K562 (cell line): ENCODE data around the gene CMTM4. TPM values are rescaled to one million over a fixed set of nuclear protein-coding genes. Genes with fewer than 3 reads are reported as not detected.

Source experiments
- ATAC-seq: fragments of 200-7000 bp; cut with Tn5 transposase; 3 replicates; pipeline ENCODE4 v1.9.1; 2020; ENCODE audit warnings: moderate library complexity
- BruUV-seq: library from RNA; stranded (reverse); fragments of 400-500 nt; replicated peaks from 2 replicates; lab custom pipeline; 2021; lab: Mats Ljungman, UMichigan
- CTCF ChIA-PET: fragments of 300-600 bp; formaldehyde crosslinking; extraction: SDS; loops from one replicate; lab custom pipeline; 2021; ENCODE audit warnings: low intra/inter-chr PET ratio; lab: Yijun Ruan, JAX
- POLR2A ChIA-PET: fragments of 300-600, 350-650 bp; sonication (Branson Sonifier 250); formaldehyde crosslinking; extraction: SDS; loops from one replicate; lab custom pipeline; 2021; ENCODE audit warnings: antibody characterized with exemption, inconsistent platforms; lab: Yijun Ruan, JAX
- DNase-seq, 4 experiments: peaks; one replicate each; pipeline versions ENCODE4 v3.0.0 to v3.0.0-alpha.2; 2011 to 2018; ENCODE audit warnings: low spot score in 3 of 4, mixed read lengths in 3 of 4; ENCODE audit errors: extremely low read depth in 1 of 4
- FAIRE-seq: peaks from 2 replicates; lab custom pipeline; 2011; peaks lifted over from hg19 to GRCh38; lab: Jason Lieb, UNC
- H2AFZ ChIP-seq: 2 replicates; pipeline ENCODE4 v1.6.0; 2011; ENCODE audit warnings: low read depth, low read length, control low read depth, inconsistent platforms
- H3K27ac ChIP-seq: fragments of 200-600 bp; 3 replicates; pipeline ENCODE4 v1.8.0; 2011; ENCODE audit warnings: low read depth, mild to moderate bottlenecking, control low read depth, inconsistent platforms, low read length, moderate library complexity, mixed read lengths; ENCODE audit errors: extremely low read depth
- H3K27me3 ChIP-seq, 2 experiments: fragments of 300-600 bp in 1 of 2; 2 replicates in 1 of 2; 3 replicates in 1 of 2; pipeline versions ENCODE4 v1.6.0 to v1.8.0; 2011; ENCODE audit warnings: inconsistent platforms in 2 of 2, low read length in 2 of 2, mild to moderate bottlenecking in 1 of 2, mixed read lengths in 1 of 2, moderate library complexity in 1 of 2; ENCODE audit not compliant: control insufficient read depth in 2 of 2, insufficient read depth in 2 of 2
- H3K36me3 ChIP-seq: fragments of 300-600 bp; 3 replicates; pipeline ENCODE4 v1.8.0; 2011; ENCODE audit warnings: mild to moderate bottlenecking, low read length, inconsistent platforms; ENCODE audit not compliant: control insufficient read depth, insufficient read depth
- H3K4me1 ChIP-seq, 2 experiments: fragments of 200-600 bp in 1 of 2; replicated peaks in 1 of 2; 2 replicates in 1 of 2; 3 replicates in 1 of 2; pipeline versions ENCODE4 v1.5.1 to v1.8.0; 2011; ENCODE audit warnings: inconsistent platforms in 2 of 2, low read length in 2 of 2, mild to moderate bottlenecking in 1 of 2, mixed read lengths in 1 of 2, moderate library complexity in 1 of 2; ENCODE audit not compliant: control insufficient read depth in 2 of 2, insufficient read depth in 2 of 2
- H3K4me2 ChIP-seq: 2 replicates; pipeline ENCODE4 v1.6.1; 2011; ENCODE audit warnings: low read length, control low read depth, inconsistent platforms, mixed read lengths; ENCODE audit not compliant: insufficient read depth
- H3K4me3 ChIP-seq: fragments of 200-600 bp; sonication (generic), shearing (Covaris generic); 2 replicates; pipeline ENCODE4 v1.5.1; 2016; ENCODE audit warnings: control low read depth, inconsistent platforms
- H3K79me2 ChIP-seq: fragments of 200-600 bp; 3 replicates; pipeline ENCODE4 v1.8.0; 2011; ENCODE audit warnings: low read length, inconsistent platforms; ENCODE audit not compliant: control insufficient read depth, insufficient read depth
- H3K9ac ChIP-seq, 2 experiments: 2 replicates each; pipeline versions ENCODE4 v1.6.0 to v1.6.1; 2011; ENCODE audit warnings: low read depth in 2 of 2, low read length in 2 of 2, control low read depth in 1 of 2, inconsistent platforms in 1 of 2, mild to moderate bottlenecking in 1 of 2, mixed read lengths in 1 of 2; ENCODE audit not compliant: insufficient read depth in 1 of 2
- H3K9me1 ChIP-seq: one replicate; pipeline ENCODE4 v1.6.0; 2011; ENCODE audit warnings: inconsistent platforms, mild to moderate bottlenecking, low read length, moderate library complexity; ENCODE audit not compliant: control insufficient read depth, insufficient read depth
- H3K9me3 ChIP-seq: replicated peaks from 2 replicates; pipeline ENCODE4 v1.5.1; 2011; ENCODE audit warnings: low read depth, low read length, inconsistent platforms; ENCODE audit not compliant: control insufficient read depth, insufficient read depth
- H4K20me1 ChIP-seq: replicated peaks from 2 replicates; pipeline ENCODE4 v1.6.1; 2011; ENCODE audit warnings: low read length, inconsistent platforms, mixed read lengths; ENCODE audit not compliant: control insufficient read depth, insufficient read depth
- BRD4 ChIP-seq: fragments of 200-600 bp; sonication (generic); IDR thresholded peaks from 2 replicates; pipeline ENCODE4 v1.6.1; 2017; ENCODE audit warnings: inconsistent platforms
- CBFA2T2 ChIP-seq: fragments of 450-650 bp; conservative IDR thresholded peaks from 2 replicates; pipeline ENCODE4 v1.6.1; 2017; ENCODE audit warnings: mild to moderate bottlenecking
- CBX5 ChIP-seq: IDR thresholded peaks from 2 replicates; pipeline ENCODE4 v1.6.1; 2014; ENCODE audit warnings: low read depth, borderline replicate concordance
- ILF3 ChIP-seq: fragments of 450-650 bp; IDR thresholded peaks from 2 replicates; pipeline ENCODE4 v1.6.1; 2018; ENCODE audit warnings: antibody characterized with exemption, mild to moderate bottlenecking, moderate library complexity, borderline replicate concordance
- PHF8 ChIP-seq: fragments of 200-600 bp; sonication (generic); IDR thresholded peaks from 2 replicates; pipeline ENCODE4 v1.6.1; 2012; ENCODE audit warnings: mixed run types, mild to moderate bottlenecking, inconsistent platforms, low read length, moderate library complexity, borderline replicate concordance
- POLR2B ChIP-seq: fragments of 450-650 bp; IDR thresholded peaks from 2 replicates; pipeline ENCODE4 v1.6.1; 2018; ENCODE audit warnings: low read depth; ENCODE audit not compliant: partially characterized antibody
- POLR2H ChIP-seq: IDR thresholded peaks from 2 replicates; pipeline ENCODE4 v1.6.1; 2016; ENCODE audit warnings: missing genetic modification characterization, low read depth, mild to moderate bottlenecking, control low read depth, missing compliant biosample characterization, moderate library complexity
- ZNF165 ChIP-seq: fragments of 250-450 bp; sonication (Bioruptor Pico); IDR thresholded peaks from 2 replicates; pipeline ENCODE4 v1.4.0; 2020; ENCODE audit warnings: borderline replicate concordance
- ZNF282 ChIP-seq: sonication (generic); formaldehyde crosslinking; IDR thresholded peaks from 2 replicates; pipeline ENCODE4 v1.8.1; 2023; ENCODE audit warnings: missing genetic modification reagents
- ZNF316 ChIP-seq: fragments of 450-650 bp; IDR thresholded peaks from 2 replicates; pipeline ENCODE4 v1.6.1; 2016
- ZNF41 ChIP-seq: fragments of 250-450 bp; sonication (Bioruptor Pico); conservative IDR thresholded peaks from 2 replicates; pipeline ENCODE4 v1.4.0; 2020; ENCODE audit warnings: mild to moderate bottlenecking
- ZNF668 ChIP-seq: fragments of 250-450 bp; sonication (Bioruptor Pico); IDR thresholded peaks from 2 replicates; pipeline ENCODE4 v1.8.0; 2022; ENCODE audit warnings: mild to moderate bottlenecking, inconsistent platforms
- ZNF75A ChIP-seq: fragments of 450-650 bp; formaldehyde crosslinking; IDR thresholded peaks from 2 replicates; pipeline ENCODE4 v1.4.0; 2020; ENCODE audit warnings: mild to moderate bottlenecking
- ZZZ3 ChIP-seq: fragments of 450-650 bp; IDR thresholded peaks from 2 replicates; pipeline ENCODE4 v1.6.1; 2016; ENCODE audit warnings: antibody characterized with exemption, mild to moderate bottlenecking, moderate library complexity
- WGBS: fragments of 100-300 bp; shearing (Covaris generic); methylation state at CpG from one replicate; pipeline ENCODE4 v1.1.6; 2016; ENCODE audit warnings: low coverage, mixed read lengths; ENCODE audit not compliant: insufficient coverage; ENCODE audit errors: missing lambda C conversion rate; 5-methylcytosine and 5-hydroxymethylcytosine counted together
- in situ Hi-C: fragments of 300-500 bp; cut with MboI; formaldehyde crosslinking; loops from 4 replicates; pipeline ENCODE4 v1.15.0; 2018; ENCODE audit warnings: inconsistent platforms, mixed read lengths
- intact Hi-C: fragments of 100-400 bp; cut with micrococcal nuclease; formaldehyde crosslinking; loops from 2 replicates; pipeline ENCODE4 v1.14.2; 2022
- polyA plus RNA-seq, 8 experiments: library from polyadenylated mRNA; depleted of rRNA in 4 of 8; stranded (reverse) in 5 of 8; unstranded in 3 of 8; fragments of >200 nt; fragmentation: Nextera tagmentation in 2 of 8; fragmentation: Illumina TruSeq in 1 of 8; extraction: Ambion mirVana in 2 of 8; extraction: Trizol in 1 of 8; gene quantifications; 2 replicates each; pipeline versions ENCODE4 v1.2.1 to v1.2.3, GENCODE V29; 2011 to 2014; ENCODE audit warnings: inconsistent platforms in 1 of 8, missing spikeins in 1 of 8
- total RNA-seq, 7 experiments: library from RNA; depleted of rRNA in 6 of 7; stranded (reverse); fragments of >200 nt in 6 of 7; fragmentation: Illumina TruSeq in 2 of 7; extraction: Trizol in 2 of 7; gene quantifications; 2 replicates each; pipeline versions ENCODE4 v1.2.1 to v1.2.3, GENCODE V29; 2011 to 2021; ENCODE audit warnings: low replicate concordance in 1 of 7
- TF ChIP-seq, protein P1 (sequence below): IDR thresholded peaks from 2 replicates; pipeline ENCODE4 v1.6.1; 2016; ENCODE audit warnings: missing genetic modification characterization, missing compliant biosample characterization
- TF ChIP-seq, protein P2 (sequence below): IDR thresholded peaks from 3 replicates; pipeline ENCODE4 v1.6.1; 2011; ENCODE audit warnings: borderline replicate concordance, mild to moderate bottlenecking, moderate library complexity; ENCODE audit not compliant: insufficient read length; ENCODE audit errors: extremely low read depth
- TF ChIP-seq, protein P3 (sequence below): fragments of 450-650 bp; formaldehyde crosslinking; IDR thresholded peaks from 2 replicates; pipeline ENCODE4 v1.4.0; 2020; ENCODE audit warnings: mild to moderate bottlenecking

Gene CMTM4
- total and polyA plus RNA-seq, 9 of the 15 experiments (the other 6 are each of a cell fraction or from before 2014, with no cell fraction given), result 2.0 to 21.3 (median 12.5) TPM

DNA sequence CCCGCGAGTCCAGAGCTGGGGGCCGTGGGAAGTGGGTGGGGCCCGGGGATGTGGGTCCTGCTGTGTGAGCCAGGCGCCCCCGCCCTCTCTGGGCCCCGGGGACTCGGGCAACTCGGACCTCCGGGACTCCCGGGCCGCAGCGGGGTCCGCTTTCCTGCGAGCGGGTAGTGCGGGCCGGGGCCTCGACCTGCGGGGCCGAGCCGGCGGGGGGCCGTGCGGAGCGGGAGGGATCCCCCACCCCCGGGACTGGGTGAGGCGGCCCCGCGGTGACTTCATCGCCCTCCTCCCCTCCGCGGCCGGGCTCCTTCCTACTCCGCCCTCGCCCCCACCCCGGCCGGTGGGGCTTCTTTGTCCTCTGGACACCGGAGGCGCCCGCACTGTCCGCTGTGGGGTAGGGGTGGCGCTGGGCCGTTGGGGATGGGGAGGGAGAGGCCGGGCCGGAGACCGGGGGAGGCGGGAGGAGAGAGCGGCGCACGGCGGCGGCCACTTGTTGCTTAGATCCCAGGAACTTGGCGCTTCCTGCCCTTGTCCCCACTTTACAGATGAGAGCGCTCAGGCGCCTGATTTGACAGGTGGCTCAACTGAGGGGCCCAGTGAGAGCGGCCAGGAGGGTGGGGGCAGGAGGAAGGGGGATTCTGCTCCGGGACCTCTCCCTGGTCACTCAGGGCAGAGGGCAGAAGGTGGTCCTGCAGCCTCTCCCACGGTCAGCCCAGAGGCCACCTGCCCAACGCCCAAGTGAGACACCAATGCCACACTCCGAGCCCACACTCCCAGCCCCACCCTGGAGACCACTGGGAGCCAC, 91.2 kb downstream of the CMTM4 start:
- Histone ChIP-seq H2AFZ (peak overlapping the region; percentile 74), H3K9me3 (no peaks in the 10 kb centered on the region; the same call in 1 of the 2 replicates), H3K79me2 (peaks cover 17% of the 10 kb centered on the region), H3K36me3 (peaks cover 31% of the 10 kb centered on the region; the same call in 2 of the 3 replicates), H3K27ac (peak overlapping the region; percentile 92), H3K27me3 (no peaks in the 10 kb centered on the region), H3K4me2 (peak overlapping the region; percentile 70), H3K4me1 (peaks cover 25 to 61% of the 10 kb centered on the region in 2 experiments), H4K20me1 (peaks cover 4% of the 10 kb centered on the region; the same call in 1 of the 2 replicates), H3K9me1 (no peaks in the 10 kb centered on the region), H3K9ac (peak overlapping the region; percentile 80 to 95), H3K4me3 (peak overlapping the region; percentile 91)
- ChIA-PET CTCF (interaction anchor here (0.6 kb wide), 1 partner anchor 261 kb away, joined by 3 read pairs; no protein-coding TSS in a partner anchor), POLR2A (interaction anchor here (0.5 to 1.0 kb wide), 2 partner anchors 162 to 182 kb away, joined by 3 read pairs; no protein-coding TSS in a partner anchor)
- 3% methylated on average over 20 of the region's 61 CpGs for WGBS
- peak; percentile 79 for ATAC-seq
- DNase-seq, result peak; percentile 75 to 86 (median 80)
- intact Hi-C loops (loop anchor here (5.0 kb wide), 2 partner anchors 87 to 198 kb away; no protein-coding TSS in a partner anchor), in situ Hi-C loops (loop anchor here (5.0 kb wide), 1 partner anchor 262 kb away; no protein-coding TSS in a partner anchor)
- no peak for FAIRE-seq
- BruUV-seq, result no TSS peak
- TF ChIP-seq BRD4 (no peak), POLR2B (no peak), POLR2H (no peak), ZNF41 (CRISPR knock-in tag) (no peak), ZNF165 (CRISPR knock-in tag) (no peak), CBFA2T2 (no peak), CBX5 (no peak), ZNF282 (CRISPR knock-in tag) (no peak), ILF3 (no peak), ZZZ3 (no peak), ZNF75A (CRISPR knock-in tag) (no peak), PHF8 (no peak), ZNF668 (CRISPR knock-in tag) (no peak), ZNF316 (no peak)
- TF ChIP-seq, protein P1, sequence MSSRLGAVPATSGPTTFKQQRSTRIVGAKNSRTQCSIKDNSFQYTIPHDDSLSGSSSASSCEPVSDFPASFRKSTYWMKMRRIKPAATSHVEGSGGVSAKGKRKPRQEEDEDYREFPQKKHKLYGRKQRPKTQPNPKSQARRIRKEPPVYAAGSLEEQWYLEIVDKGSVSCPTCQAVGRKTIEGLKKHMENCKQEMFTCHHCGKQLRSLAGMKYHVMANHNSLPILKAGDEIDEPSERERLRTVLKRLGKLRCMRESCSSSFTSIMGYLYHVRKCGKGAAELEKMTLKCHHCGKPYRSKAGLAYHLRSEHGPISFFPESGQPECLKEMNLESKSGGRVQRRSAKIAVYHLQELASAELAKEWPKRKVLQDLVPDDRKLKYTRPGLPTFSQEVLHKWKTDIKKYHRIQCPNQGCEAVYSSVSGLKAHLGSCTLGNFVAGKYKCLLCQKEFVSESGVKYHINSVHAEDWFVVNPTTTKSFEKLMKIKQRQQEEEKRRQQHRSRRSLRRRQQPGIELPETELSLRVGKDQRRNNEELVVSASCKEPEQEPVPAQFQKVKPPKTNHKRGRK (tag), result no peak
- TF ChIP-seq, protein P2, sequence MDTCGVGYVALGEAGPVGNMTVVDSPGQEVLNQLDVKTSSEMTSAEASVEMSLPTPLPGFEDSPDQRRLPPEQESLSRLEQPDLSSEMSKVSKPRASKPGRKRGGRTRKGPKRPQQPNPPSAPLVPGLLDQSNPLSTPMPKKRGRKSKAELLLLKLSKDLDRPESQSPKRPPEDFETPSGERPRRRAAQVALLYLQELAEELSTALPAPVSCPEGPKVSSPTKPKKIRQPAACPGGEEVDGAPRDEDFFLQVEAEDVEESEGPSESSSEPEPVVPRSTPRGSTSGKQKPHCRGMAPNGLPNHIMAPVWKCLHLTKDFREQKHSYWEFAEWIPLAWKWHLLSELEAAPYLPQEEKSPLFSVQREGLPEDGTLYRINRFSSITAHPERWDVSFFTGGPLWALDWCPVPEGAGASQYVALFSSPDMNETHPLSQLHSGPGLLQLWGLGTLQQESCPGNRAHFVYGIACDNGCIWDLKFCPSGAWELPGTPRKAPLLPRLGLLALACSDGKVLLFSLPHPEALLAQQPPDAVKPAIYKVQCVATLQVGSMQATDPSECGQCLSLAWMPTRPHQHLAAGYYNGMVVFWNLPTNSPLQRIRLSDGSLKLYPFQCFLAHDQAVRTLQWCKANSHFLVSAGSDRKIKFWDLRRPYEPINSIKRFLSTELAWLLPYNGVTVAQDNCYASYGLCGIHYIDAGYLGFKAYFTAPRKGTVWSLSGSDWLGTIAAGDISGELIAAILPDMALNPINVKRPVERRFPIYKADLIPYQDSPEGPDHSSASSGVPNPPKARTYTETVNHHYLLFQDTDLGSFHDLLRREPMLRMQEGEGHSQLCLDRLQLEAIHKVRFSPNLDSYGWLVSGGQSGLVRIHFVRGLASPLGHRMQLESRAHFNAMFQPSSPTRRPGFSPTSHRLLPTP, result no peak
- TF ChIP-seq, protein P3, sequence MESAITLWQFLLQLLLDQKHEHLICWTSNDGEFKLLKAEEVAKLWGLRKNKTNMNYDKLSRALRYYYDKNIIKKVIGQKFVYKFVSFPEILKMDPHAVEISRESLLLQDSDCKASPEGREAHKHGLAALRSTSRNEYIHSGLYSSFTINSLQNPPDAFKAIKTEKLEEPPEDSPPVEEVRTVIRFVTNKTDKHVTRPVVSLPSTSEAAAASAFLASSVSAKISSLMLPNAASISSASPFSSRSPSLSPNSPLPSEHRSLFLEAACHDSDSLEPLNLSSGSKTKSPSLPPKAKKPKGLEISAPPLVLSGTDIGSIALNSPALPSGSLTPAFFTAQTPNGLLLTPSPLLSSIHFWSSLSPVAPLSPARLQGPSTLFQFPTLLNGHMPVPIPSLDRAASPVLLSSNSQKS (CRISPR knock-in tag), result no peak
